HepG2 (cell line): ENCODE results near the gene STAMBPL1. TPM values are rescaled to one million over a fixed set of nuclear protein-coding genes. Genes with fewer than 3 reads are reported as not detected.

Experiments
- BCL6 ChIP-seq: IDR thresholded peaks from 2 replicates; pipeline ENCODE4 v1.6.1; 2016; ENCODE audit warnings: missing genetic modification reagents, missing compliant biosample characterization
- GLI4 ChIP-seq: sonication (generic); formaldehyde crosslinking; IDR thresholded peaks from 2 replicates; pipeline ENCODE4 v1.5.1; 2020; ENCODE audit warnings: missing genetic modification reagents, mild to moderate bottlenecking, moderate library complexity, borderline replicate concordance
- KMT2A ChIP-seq: sonication (generic); formaldehyde crosslinking; IDR thresholded peaks from 2 replicates; pipeline ENCODE4 v1.4.0; 2020; ENCODE audit warnings: missing genetic modification reagents
- NKX3-1 ChIP-seq: sonication (generic); formaldehyde crosslinking; IDR thresholded peaks from 2 replicates; pipeline ENCODE4 v1.5.0; 2020; ENCODE audit warnings: missing genetic modification reagents
- NR2F6 ChIP-seq, 2 experiments: IDR thresholded peaks; 2 replicates each; pipeline ENCODE4 v1.6.1; 2016; ENCODE audit warnings: antibody characterized with exemption in 1 of 2, mild to moderate bottlenecking in 1 of 2
- RERE ChIP-seq: IDR thresholded peaks from 2 replicates; pipeline ENCODE4 v1.6.1; 2016; ENCODE audit warnings: low read depth, missing genetic modification reagents, missing compliant biosample characterization
- SATB2 ChIP-seq: sonication (generic); formaldehyde crosslinking; IDR thresholded peaks from 2 replicates; pipeline ENCODE4 v1.5.0; 2020; ENCODE audit warnings: missing genetic modification reagents
- ZFP36L2 ChIP-seq: sonication (generic); formaldehyde crosslinking; IDR thresholded peaks from 2 replicates; pipeline ENCODE4 v1.4.0; 2020; ENCODE audit warnings: missing genetic modification reagents
- ZFP62 ChIP-seq: sonication (generic); formaldehyde crosslinking; IDR thresholded peaks from 2 replicates; pipeline ENCODE4 v1.4.0; 2020; ENCODE audit warnings: missing genetic modification reagents
- ZNF317 ChIP-seq: sonication (generic); formaldehyde crosslinking; IDR thresholded peaks from 2 replicates; pipeline ENCODE4 v1.5.0; 2020; ENCODE audit warnings: mild to moderate bottlenecking, missing genetic modification reagents
- ZNF326 ChIP-seq: sonication (generic); formaldehyde crosslinking; IDR thresholded peaks from 2 replicates; pipeline ENCODE4 v1.4.0; 2020; ENCODE audit warnings: missing genetic modification reagents, borderline replicate concordance
- ZNF709 ChIP-seq: sonication (generic); formaldehyde crosslinking; IDR thresholded peaks from 2 replicates; pipeline ENCODE4 v1.5.0; 2020; ENCODE audit warnings: mild to moderate bottlenecking, missing genetic modification reagents
- ZNF768 ChIP-seq: sonication (generic); formaldehyde crosslinking; IDR thresholded peaks from 2 replicates; pipeline ENCODE4 v1.4.0; 2020; ENCODE audit warnings: missing genetic modification reagents
- ZNF782 ChIP-seq: sonication (generic); formaldehyde crosslinking; IDR thresholded peaks from 2 replicates; pipeline ENCODE4 v1.4.0; 2020; ENCODE audit warnings: missing genetic modification reagents, mild to moderate bottlenecking, borderline replicate concordance
- polyA plus RNA-seq, 8 experiments: library from polyadenylated mRNA; depleted of rRNA in 3 of 8; stranded (reverse) in 7 of 8; unstranded in 1 of 8; fragments of >200 nt; fragmentation: Illumina TruSeq in 4 of 8; extraction: Trizol in 4 of 8; gene quantifications; 2 replicates each; pipeline versions ENCODE4 v1.2.1 to v1.2.3, GENCODE V29; 2011 to 2016; ENCODE audit warnings: low read depth in 4 of 8, missing spikeins in 1 of 8, mixed read lengths in 1 of 8; ENCODE audit not compliant: insufficient read depth in 1 of 8
- total RNA-seq, 5 experiments: library from RNA; depleted of rRNA; stranded (reverse); fragments of >200 nt; fragmentation: Illumina TruSeq; extraction: Trizol; gene quantifications; 2 replicates each; pipeline ENCODE4 v1.2.3, GENCODE V29; 2016; ENCODE audit warnings: low read depth in 1 of 5
- TF ChIP-seq, protein P1 (sequence below): sonication (generic); formaldehyde crosslinking; IDR thresholded peaks from 2 replicates; pipeline ENCODE4; 2020; ENCODE audit warnings: missing genetic modification reagents, mild to moderate bottlenecking, borderline replicate concordance
- TF ChIP-seq, protein P2 (sequence below): IDR thresholded peaks from 2 replicates; pipeline ENCODE4 v1.6.1; 2016; ENCODE audit warnings: control low read depth
- TF ChIP-seq, protein P3 (sequence below), 2 experiments: sonication (generic) in 1 of 2; formaldehyde crosslinking in 1 of 2; IDR thresholded peaks; 2 replicates each; pipeline versions ENCODE4 v1.5.1 to v1.6.1; 2011 to 2020; ENCODE audit warnings: borderline replicate concordance in 1 of 2, low read depth in 1 of 2, low read length in 1 of 2, mild to moderate bottlenecking in 1 of 2, missing genetic modification reagents in 1 of 2, moderate library complexity in 1 of 2

The STAMBPL1 gene
- total and polyA plus RNA-seq, 2 of the 13 experiments (the other 11 are each of a cell fraction or from before 2014, with no cell fraction given) = 1.4 to 1.5 TPM

- TF ChIP-seq, protein P1, sequence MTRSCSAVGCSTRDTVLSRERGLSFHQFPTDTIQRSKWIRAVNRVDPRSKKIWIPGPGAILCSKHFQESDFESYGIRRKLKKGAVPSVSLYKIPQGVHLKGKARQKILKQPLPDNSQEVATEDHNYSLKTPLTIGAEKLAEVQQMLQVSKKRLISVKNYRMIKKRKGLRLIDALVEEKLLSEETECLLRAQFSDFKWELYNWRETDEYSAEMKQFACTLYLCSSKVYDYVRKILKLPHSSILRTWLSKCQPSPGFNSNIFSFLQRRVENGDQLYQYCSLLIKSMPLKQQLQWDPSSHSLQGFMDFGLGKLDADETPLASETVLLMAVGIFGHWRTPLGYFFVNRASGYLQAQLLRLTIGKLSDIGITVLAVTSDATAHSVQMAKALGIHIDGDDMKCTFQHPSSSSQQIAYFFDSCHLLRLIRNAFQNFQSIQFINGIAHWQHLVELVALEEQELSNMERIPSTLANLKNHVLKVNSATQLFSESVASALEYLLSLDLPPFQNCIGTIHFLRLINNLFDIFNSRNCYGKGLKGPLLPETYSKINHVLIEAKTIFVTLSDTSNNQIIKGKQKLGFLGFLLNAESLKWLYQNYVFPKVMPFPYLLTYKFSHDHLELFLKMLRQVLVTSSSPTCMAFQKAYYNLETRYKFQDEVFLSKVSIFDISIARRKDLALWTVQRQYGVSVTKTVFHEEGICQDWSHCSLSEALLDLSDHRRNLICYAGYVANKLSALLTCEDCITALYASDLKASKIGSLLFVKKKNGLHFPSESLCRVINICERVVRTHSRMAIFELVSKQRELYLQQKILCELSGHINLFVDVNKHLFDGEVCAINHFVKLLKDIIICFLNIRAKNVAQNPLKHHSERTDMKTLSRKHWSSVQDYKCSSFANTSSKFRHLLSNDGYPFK = peak; percentile 55; the same call in 1 of the 2 replicates
- no peak for TF ChIP-seq RERE (CRISPR knock-in tag)
- TF ChIP-seq NR2F6 (IDR thresholded peaks at IDR 0.05) = no peak
- TF ChIP-seq NR2F6 (CRISPR knock-in tag; IDR thresholded peaks at IDR 0.05) = no peak; the same call in 1 of the 2 replicates
- TF ChIP-seq, protein P2, sequence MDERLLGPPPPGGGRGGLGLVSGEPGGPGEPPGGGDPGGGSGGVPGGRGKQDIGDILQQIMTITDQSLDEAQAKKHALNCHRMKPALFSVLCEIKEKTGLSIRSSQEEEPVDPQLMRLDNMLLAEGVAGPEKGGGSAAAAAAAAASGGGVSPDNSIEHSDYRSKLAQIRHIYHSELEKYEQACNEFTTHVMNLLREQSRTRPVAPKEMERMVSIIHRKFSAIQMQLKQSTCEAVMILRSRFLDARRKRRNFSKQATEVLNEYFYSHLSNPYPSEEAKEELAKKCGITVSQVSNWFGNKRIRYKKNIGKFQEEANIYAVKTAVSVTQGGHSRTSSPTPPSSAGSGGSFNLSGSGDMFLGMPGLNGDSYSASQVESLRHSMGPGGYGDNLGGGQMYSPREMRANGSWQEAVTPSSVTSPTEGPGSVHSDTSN (CRISPR knock-in tag) = no peak
- no peak for TF ChIP-seq ZFP62
- no peak for TF ChIP-seq GLI4 (CRISPR knock-in tag)
- TF ChIP-seq ZNF768 (CRISPR knock-in tag) = peak; percentile 26; the same call in 1 of the 2 replicates
- TF ChIP-seq ZFP36L2 (CRISPR knock-in tag) = no peak
- TF ChIP-seq, protein P3, sequence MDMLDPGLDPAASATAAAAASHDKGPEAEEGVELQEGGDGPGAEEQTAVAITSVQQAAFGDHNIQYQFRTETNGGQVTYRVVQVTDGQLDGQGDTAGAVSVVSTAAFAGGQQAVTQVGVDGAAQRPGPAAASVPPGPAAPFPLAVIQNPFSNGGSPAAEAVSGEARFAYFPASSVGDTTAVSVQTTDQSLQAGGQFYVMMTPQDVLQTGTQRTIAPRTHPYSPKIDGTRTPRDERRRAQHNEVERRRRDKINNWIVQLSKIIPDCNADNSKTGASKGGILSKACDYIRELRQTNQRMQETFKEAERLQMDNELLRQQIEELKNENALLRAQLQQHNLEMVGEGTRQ (IDR thresholded peaks at IDR 0.05; ENCODE audit: low read depth, low read length) = no peak
- TF ChIP-seq, protein P3 (CRISPR knock-in tag; IDR thresholded peaks at IDR 0.05; ENCODE audit: borderline replicate concordance) = no peak
- no peak for TF ChIP-seq ZNF782 (CRISPR knock-in tag)
- no peak for TF ChIP-seq ZNF326
- TF ChIP-seq ZNF709 (CRISPR knock-in tag) = peak; percentile 81; the same call in 1 of the 2 replicates
- TF ChIP-seq ZNF317 (CRISPR knock-in tag) = 0 out of 2 replicates have a peak, but pooled peaks have one; percentile 15
- TF ChIP-seq BCL6 (CRISPR knock-in tag) = 0 out of 2 replicates have a peak, but pooled peaks have one; percentile 33
- no peak; the same call in 1 of the 2 replicates for TF ChIP-seq KMT2A (CRISPR knock-in tag)
- no peak for TF ChIP-seq SATB2 (CRISPR knock-in tag)
- no peak for TF ChIP-seq NKX3-1 (CRISPR knock-in tag)
Measured at GRCh38 chr10:88880282-88881076, 434 bp downstream of the STAMBPL1 start (continued).
